Liver (tissue), 9 donors: Measurements from ENCODE around the gene CALB2. TPM values are rescaled to one million over a fixed set of nuclear protein-coding genes. Genes with fewer than 3 reads are reported as not detected.

Experiments used
- DNase-seq: peaks from one replicate; pipeline ENCODE4 v3.0.0-alpha.2; 2017; ENCODE audit warnings: low spot score
- H3K27ac ChIP-seq, 2 donors: one replicate each; pipeline ENCODE4 v1.7.0; 2013; ENCODE audit warnings: inconsistent platforms in 2 of 2, low read length in 2 of 2, control low read depth in 1 of 2, low read depth in 1 of 2, mild to moderate bottlenecking in 1 of 2
- H3K27me3 ChIP-seq, 4 donors: one replicate each; pipeline versions ENCODE4 v1.6.1 to v1.7.0; 2013; ENCODE audit warnings: low read length in 3 of 4, inconsistent platforms in 1 of 4, mild to moderate bottlenecking in 1 of 4, moderate library complexity in 1 of 4; ENCODE audit not compliant: control insufficient read depth in 4 of 4, insufficient read depth in 4 of 4
- H3K36me3 ChIP-seq, 4 donors: one replicate each; pipeline versions ENCODE4 v1.6.1 to v1.7.0; 2013; ENCODE audit warnings: low read length in 3 of 4, mild to moderate bottlenecking in 3 of 4, low read depth in 1 of 4, moderate library complexity in 1 of 4; ENCODE audit not compliant: control insufficient read depth in 4 of 4, insufficient read depth in 3 of 4
- H3K4me1 ChIP-seq, 4 donors: one replicate each; pipeline versions ENCODE4 v1.6.1 to v1.7.0; 2013; ENCODE audit warnings: low read length in 3 of 4, mild to moderate bottlenecking in 3 of 4, moderate library complexity in 1 of 4; ENCODE audit not compliant: control insufficient read depth in 4 of 4, insufficient read depth in 4 of 4
- H3K4me3 ChIP-seq, 3 donors: one replicate each; pipeline versions ENCODE4 v1.6.1 to v1.7.0; 2013; ENCODE audit warnings: low read length in 3 of 3, control low read depth in 1 of 3, low read depth in 1 of 3, mild to moderate bottlenecking in 1 of 3
- H3K9ac ChIP-seq, 2 donors: one replicate each; pipeline ENCODE4 v1.7.0; 2013; ENCODE audit warnings: low read length in 2 of 2, mild to moderate bottlenecking in 2 of 2, moderate library complexity in 2 of 2, control low read depth in 1 of 2, low read depth in 1 of 2
- H3K9me3 ChIP-seq, 4 donors: one replicate each; pipeline versions ENCODE4 v1.6.1 to v1.7.0; 2013; ENCODE audit warnings: low read length in 3 of 4; ENCODE audit not compliant: control insufficient read depth in 4 of 4
- EGR1 ChIP-seq, 2 donors: IDR thresholded peaks; 2 replicates each; pipeline ENCODE4 v1.6.1; 2016 to 2018; ENCODE audit warnings: antibody characterized with exemption in 2 of 2, low read depth in 2 of 2
- FOXA1 ChIP-seq: IDR thresholded peaks from 2 replicates; pipeline ENCODE4 v1.6.1; 2016; ENCODE audit warnings: antibody characterized with exemption
- FOXA2 ChIP-seq: IDR thresholded peaks from 2 replicates; pipeline ENCODE4 v1.6.1; 2016; ENCODE audit warnings: antibody characterized with exemption
- GABPA ChIP-seq, 2 donors: IDR thresholded peaks in 1 of 2; conservative IDR thresholded peaks in 1 of 2; 2 replicates each; pipeline ENCODE4 v1.6.1; 2016; ENCODE audit warnings: antibody characterized with exemption in 2 of 2, mild to moderate bottlenecking in 1 of 2, moderate library complexity in 1 of 2
- HNF4A ChIP-seq, 2 donors: conservative IDR thresholded peaks; 2 replicates each; pipeline ENCODE4 v1.6.1; 2016; ENCODE audit warnings: antibody characterized with exemption in 2 of 2, mild to moderate bottlenecking in 2 of 2
- HNF4G ChIP-seq: IDR thresholded peaks from 2 replicates; pipeline ENCODE4 v1.6.1; 2016; ENCODE audit warnings: antibody characterized with exemption
- JUND ChIP-seq, 2 donors: IDR thresholded peaks; 2 replicates each; pipeline ENCODE4 v1.6.1; 2016; ENCODE audit warnings: antibody characterized with exemption in 2 of 2
- NR2F2 ChIP-seq: IDR thresholded peaks from 2 replicates; pipeline ENCODE4 v1.6.1; 2016; ENCODE audit warnings: antibody characterized with exemption
- RAD21 ChIP-seq, 2 donors: IDR thresholded peaks; 2 replicates each; pipeline ENCODE4 v1.6.1; 2016; ENCODE audit warnings: antibody characterized with exemption in 2 of 2, mild to moderate bottlenecking in 2 of 2
- RXRA ChIP-seq, 2 donors: IDR thresholded peaks; 2 replicates each; pipeline ENCODE4 v1.6.1; 2017 to 2018; ENCODE audit warnings: antibody characterized with exemption in 2 of 2, mild to moderate bottlenecking in 1 of 2
- SP1 ChIP-seq: IDR thresholded peaks from 2 replicates; pipeline ENCODE4 v1.6.1; 2018; ENCODE audit warnings: antibody characterized with exemption, mild to moderate bottlenecking
- TAF1 ChIP-seq: conservative IDR thresholded peaks from 2 replicates; pipeline ENCODE4 v1.6.1; 2016; ENCODE audit warnings: antibody characterized with exemption, mild to moderate bottlenecking
- YY1 ChIP-seq: IDR thresholded peaks from 2 replicates; pipeline ENCODE4 v1.6.1; 2016; ENCODE audit warnings: antibody characterized with exemption, mild to moderate bottlenecking
- WGBS: extraction: QIAGEN DNeasy Blood & Tissue Kit; methylation state at CpG from one replicate; pipeline ENCODE4 v1.1.7; 2013; 5-methylcytosine and 5-hydroxymethylcytosine counted together
- polyA plus RNA-seq, 2 donors: library from polyadenylated mRNA; stranded (reverse) in 1 of 2; unstranded in 1 of 2; fragments of 200-250 nt in 1 of 2; fragments of >200 nt in 1 of 2; fragmentation: Nextera tagmentation in 1 of 2; extraction: Ambion mirVana in 1 of 2; gene quantifications; one replicate each; pipeline versions ENCODE4 v1.2.1 to v1.2.3, GENCODE V29; 2013 to 2015
- total RNA-seq, 2 donors: library from RNA; depleted of rRNA; stranded (reverse); fragments of >200 nt; gene quantifications; one replicate each; pipeline ENCODE4 v1.2.3, GENCODE V29; 2014
- TF ChIP-seq, protein P1 (sequence below): IDR thresholded peaks from 2 replicates; pipeline ENCODE4 v1.6.1; 2016; ENCODE audit warnings: antibody characterized with exemption
- TF ChIP-seq, protein P2 (sequence below): IDR thresholded peaks from 2 replicates; pipeline ENCODE4 v1.6.1; 2016; ENCODE audit warnings: antibody characterized with exemption, mild to moderate bottlenecking
- TF ChIP-seq, protein P3 (sequence below): fragments of 150-350 bp; IDR thresholded peaks from 2 replicates; pipeline ENCODE4 v1.5.1; 2017; ENCODE audit warnings: improper control_type of control experiment, low read depth, low read length; ENCODE audit not compliant: missing input control
- TF ChIP-seq, protein P4 (sequence below): IDR thresholded peaks from 2 replicates; pipeline ENCODE4 v1.6.1; 2016; ENCODE audit warnings: antibody characterized with exemption
- TF ChIP-seq, protein P5 (sequence below): IDR thresholded peaks from 2 replicates; pipeline ENCODE4 v1.6.1; 2016; ENCODE audit warnings: antibody characterized with exemption
- donor health status: healthy.
- donor health status: healthy.
- donor health status: healthy.
- donor health status: healthy.
- donor health status: healthy.

The CALB2 gene
- total and polyA plus RNA-seq, 4 donors, result not detected

DNA sequence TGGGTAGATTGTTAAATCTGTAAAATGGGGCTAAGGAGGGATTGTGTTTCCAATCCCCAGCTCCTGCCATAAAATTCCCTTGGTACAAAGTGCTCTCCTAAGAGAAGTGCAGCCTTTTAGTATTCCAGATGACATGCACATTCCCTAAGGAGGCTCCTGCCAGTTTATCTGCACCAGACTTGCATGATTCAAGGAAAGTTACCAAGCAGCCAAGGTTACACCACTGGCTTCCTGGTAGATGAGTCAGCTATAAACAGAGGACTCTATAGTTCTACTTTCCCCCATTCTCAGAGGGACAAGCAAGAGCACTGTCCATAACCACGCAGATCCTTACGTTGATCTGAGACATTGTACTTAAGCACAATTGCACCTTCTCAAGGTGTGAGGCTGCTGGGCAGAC lies 1.9 kb downstream of the CALB2 start:
- WGBS, result 83% methylated on average over 2 of the region's 2 CpGs
- Histone ChIP-seq H3K9me3 (no peaks in the 10 kb centered on the region), H3K27me3 (peaks cover 0 to 6% (median 2%) of the 10 kb centered on the region in 4 donors), H3K4me3 (no peak overlapping the region), H3K27ac (no peak overlapping the region), H3K36me3 (no peaks in the 10 kb centered on the region), H3K9ac (no peak overlapping the region), H3K4me1 (peaks cover 0 to 8% (median 3%) of the 10 kb centered on the region in 4 donors)
- no peak for DNase-seq
- TF ChIP-seq, protein P1, sequence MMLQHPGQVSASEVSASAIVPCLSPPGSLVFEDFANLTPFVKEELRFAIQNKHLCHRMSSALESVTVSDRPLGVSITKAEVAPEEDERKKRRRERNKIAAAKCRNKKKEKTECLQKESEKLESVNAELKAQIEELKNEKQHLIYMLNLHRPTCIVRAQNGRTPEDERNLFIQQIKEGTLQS, result no peak
- TF ChIP-seq, protein P2, sequence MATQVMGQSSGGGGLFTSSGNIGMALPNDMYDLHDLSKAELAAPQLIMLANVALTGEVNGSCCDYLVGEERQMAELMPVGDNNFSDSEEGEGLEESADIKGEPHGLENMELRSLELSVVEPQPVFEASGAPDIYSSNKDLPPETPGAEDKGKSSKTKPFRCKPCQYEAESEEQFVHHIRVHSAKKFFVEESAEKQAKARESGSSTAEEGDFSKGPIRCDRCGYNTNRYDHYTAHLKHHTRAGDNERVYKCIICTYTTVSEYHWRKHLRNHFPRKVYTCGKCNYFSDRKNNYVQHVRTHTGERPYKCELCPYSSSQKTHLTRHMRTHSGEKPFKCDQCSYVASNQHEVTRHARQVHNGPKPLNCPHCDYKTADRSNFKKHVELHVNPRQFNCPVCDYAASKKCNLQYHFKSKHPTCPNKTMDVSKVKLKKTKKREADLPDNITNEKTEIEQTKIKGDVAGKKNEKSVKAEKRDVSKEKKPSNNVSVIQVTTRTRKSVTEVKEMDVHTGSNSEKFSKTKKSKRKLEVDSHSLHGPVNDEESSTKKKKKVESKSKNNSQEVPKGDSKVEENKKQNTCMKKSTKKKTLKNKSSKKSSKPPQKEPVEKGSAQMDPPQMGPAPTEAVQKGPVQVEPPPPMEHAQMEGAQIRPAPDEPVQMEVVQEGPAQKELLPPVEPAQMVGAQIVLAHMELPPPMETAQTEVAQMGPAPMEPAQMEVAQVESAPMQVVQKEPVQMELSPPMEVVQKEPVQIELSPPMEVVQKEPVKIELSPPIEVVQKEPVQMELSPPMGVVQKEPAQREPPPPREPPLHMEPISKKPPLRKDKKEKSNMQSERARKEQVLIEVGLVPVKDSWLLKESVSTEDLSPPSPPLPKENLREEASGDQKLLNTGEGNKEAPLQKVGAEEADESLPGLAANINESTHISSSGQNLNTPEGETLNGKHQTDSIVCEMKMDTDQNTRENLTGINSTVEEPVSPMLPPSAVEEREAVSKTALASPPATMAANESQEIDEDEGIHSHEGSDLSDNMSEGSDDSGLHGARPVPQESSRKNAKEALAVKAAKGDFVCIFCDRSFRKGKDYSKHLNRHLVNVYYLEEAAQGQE, result no peak
- no peak for TF ChIP-seq NR2F2
- TF ChIP-seq, protein P3, sequence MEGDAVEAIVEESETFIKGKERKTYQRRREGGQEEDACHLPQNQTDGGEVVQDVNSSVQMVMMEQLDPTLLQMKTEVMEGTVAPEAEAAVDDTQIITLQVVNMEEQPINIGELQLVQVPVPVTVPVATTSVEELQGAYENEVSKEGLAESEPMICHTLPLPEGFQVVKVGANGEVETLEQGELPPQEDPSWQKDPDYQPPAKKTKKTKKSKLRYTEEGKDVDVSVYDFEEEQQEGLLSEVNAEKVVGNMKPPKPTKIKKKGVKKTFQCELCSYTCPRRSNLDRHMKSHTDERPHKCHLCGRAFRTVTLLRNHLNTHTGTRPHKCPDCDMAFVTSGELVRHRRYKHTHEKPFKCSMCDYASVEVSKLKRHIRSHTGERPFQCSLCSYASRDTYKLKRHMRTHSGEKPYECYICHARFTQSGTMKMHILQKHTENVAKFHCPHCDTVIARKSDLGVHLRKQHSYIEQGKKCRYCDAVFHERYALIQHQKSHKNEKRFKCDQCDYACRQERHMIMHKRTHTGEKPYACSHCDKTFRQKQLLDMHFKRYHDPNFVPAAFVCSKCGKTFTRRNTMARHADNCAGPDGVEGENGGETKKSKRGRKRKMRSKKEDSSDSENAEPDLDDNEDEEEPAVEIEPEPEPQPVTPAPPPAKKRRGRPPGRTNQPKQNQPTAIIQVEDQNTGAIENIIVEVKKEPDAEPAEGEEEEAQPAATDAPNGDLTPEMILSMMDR, result no peak
- TF ChIP-seq, protein P4, sequence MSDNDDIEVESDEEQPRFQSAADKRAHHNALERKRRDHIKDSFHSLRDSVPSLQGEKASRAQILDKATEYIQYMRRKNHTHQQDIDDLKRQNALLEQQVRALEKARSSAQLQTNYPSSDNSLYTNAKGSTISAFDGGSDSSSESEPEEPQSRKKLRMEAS, result no peak
- TF ChIP-seq TAF1, result no peak
- TF ChIP-seq FOXA2, result no peak
- TF ChIP-seq EGR1 (IDR thresholded peaks at IDR 0.05; ENCODE audit: low read depth in 2 of 2), result no peak
- TF ChIP-seq, protein P5, sequence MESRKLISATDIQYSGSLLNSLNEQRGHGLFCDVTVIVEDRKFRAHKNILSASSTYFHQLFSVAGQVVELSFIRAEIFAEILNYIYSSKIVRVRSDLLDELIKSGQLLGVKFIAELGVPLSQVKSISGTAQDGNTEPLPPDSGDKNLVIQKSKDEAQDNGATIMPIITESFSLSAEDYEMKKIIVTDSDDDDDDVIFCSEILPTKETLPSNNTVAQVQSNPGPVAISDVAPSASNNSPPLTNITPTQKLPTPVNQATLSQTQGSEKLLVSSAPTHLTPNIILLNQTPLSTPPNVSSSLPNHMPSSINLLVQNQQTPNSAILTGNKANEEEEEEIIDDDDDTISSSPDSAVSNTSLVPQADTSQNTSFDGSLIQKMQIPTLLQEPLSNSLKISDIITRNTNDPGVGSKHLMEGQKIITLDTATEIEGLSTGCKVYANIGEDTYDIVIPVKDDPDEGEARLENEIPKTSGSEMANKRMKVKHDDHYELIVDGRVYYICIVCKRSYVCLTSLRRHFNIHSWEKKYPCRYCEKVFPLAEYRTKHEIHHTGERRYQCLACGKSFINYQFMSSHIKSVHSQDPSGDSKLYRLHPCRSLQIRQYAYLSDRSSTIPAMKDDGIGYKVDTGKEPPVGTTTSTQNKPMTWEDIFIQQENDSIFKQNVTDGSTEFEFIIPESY, result no peak
- no peak for TF ChIP-seq HNF4G
- TF ChIP-seq HNF4A (conservative IDR thresholded peaks at IDR 0.05), result no peak
- no peak for TF ChIP-seq SP1
- no peak for TF ChIP-seq RAD21 (IDR thresholded peaks at IDR 0.05)
- no peak for TF ChIP-seq JUND (IDR thresholded peaks at IDR 0.05)
- no peak for TF ChIP-seq FOXA1
- TF ChIP-seq YY1, result no peak
- no peak for TF ChIP-seq GABPA (IDR thresholded peaks at IDR 0.05 in 1 of 2, conservative IDR thresholded peaks at IDR 0.05 in 1 of 2)
- no peak for TF ChIP-seq RXRA (IDR thresholded peaks at IDR 0.05)
